GM18508 (cell line): ENCODE measurements around the gene TSPAN13.

Experiments used
- ATAC-seq: cut with Tn5 transposase; IDR thresholded peaks from one replicate; pipeline ENCODE4 v1.9.1; 2021; ENCODE audit warnings: moderate number of reproducible peaks; ENCODE audit not compliant: insufficient read depth, unreplicated experiment

The TSPAN13 gene

DNA sequence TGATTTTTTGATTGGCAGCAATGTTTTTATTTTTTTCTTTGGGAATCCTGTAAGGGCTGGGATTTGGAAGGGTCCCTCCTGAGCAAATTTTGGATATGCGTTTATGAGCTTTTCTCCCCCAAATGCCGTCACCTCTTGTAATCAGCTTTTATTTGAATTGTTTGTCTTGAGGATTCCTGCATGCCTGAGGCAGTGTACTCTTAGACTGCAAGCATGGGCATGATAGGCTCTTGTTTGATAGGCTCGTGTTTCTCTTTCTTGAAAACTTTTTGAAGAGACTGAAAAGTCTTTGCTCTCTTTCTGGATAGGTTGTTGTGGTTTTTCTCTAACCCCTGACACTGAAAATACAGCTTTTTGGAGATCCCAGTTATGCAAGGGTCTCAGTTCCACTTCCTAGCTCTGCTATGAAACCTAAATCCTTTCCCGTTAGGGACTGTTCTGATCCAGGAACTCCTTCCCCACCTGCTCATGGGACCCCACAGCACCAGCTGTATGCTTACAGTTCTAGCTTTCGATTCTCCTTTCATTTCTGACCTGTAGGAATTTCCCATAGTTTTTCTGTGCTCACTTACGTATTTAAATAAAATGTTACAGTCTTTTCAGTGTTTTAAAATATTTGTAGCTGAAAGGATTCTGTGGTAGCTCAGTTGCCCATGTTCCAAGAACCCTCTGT is 17.2 kb downstream of the TSPAN13 start:
- no peak for ATAC-seq

DNA sequence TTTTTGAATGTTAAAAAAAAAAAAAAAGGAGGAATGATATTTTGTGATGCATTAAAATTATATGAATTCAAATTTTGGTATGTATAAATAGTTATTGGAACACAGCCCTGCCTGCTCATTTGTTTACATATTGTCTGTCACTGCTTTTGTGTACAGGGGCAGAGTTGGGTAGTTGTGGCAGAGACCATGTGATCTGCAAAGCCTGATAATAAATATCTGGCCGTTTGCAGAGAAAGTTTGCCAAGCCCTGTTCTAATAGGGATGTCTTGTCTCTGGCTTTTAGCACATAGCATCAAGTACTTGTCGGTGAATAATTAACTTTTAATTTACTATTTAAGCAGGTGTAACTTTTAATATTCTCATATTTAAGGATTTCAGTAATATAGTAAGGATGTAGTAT is 19.8 kb downstream of the TSPAN13 start:
- ATAC-seq: no peak

DNA sequence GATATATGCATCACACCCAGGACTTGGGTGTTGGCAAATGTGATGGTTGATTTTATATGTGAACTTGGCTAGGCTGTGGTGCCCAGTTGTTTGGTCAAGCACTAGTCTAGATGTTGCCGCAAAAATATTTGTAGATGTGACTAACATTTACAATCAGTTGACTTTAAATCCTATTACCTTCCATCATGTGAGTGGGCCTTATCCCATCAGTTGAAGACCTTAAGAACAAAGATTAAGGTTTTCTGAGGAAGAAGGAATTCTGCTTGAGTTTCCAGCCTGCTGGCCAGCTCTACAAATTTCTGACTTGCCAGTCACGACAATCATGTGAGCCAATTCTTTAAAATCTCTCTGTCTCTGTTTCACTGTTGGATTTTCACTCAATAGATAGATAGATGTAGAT is 20.3 kb downstream of the TSPAN13 start:
- ATAC-seq: no peak

DNA sequence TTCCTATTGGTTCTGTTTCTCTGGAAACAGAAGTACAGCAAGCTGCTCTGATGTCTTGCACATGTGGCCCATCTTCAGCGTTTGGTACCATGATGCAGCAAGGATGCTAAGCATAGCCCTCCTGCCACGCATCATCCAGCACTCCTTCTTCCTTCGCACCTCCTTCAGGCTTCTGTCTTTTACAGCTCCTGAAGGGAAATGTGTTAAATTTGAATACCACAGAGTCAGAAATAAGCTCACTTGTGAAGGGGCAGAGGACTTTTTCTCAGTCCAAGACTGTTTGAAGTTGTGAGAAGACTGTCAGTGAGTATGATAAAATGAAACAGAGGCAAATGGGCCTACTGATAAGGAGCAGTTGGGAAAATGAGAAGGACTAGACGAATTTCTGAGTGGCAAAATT is 20.7 kb downstream of the TSPAN13 start:
- no peak for ATAC-seq

DNA sequence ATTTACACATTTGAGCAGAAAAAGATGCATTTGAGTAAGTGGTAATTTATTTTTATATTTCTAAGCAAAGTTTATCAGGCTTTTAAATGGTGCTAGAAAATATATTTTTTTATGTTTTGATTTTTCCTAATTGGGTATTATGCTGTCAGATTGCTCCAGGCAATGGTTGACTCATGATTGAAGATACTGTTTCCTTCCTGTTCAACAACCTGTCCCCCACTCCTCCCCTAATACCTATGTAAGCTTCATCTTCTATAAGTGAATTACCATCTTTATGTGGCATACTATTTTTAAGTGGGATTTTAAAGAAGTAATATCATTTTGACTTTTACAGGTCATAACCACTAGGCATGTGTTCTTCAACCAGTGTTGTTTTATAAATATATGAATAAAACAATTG is 21.4 kb downstream of the TSPAN13 start:
- no peak for ATAC-seq

DNA sequence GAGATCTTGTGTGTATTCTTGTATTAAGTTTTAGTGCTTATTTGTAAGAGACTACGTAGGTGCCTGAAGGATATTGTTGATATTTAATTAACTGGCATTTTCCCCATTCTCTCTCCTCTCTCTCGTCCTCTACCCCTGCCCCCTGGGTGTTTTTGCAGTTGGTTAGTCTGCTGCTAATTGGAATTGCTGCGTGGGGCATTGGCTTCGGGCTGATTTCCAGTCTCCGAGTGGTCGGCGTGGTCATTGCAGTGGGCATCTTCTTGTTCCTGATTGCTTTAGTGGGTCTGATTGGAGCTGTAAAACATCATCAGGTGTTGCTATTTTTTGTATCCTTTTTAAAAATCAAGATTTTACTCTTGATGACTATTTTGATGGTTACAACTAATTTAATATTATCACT is 22.5 kb downstream of the TSPAN13 start:
- ATAC-seq: no peak

DNA sequence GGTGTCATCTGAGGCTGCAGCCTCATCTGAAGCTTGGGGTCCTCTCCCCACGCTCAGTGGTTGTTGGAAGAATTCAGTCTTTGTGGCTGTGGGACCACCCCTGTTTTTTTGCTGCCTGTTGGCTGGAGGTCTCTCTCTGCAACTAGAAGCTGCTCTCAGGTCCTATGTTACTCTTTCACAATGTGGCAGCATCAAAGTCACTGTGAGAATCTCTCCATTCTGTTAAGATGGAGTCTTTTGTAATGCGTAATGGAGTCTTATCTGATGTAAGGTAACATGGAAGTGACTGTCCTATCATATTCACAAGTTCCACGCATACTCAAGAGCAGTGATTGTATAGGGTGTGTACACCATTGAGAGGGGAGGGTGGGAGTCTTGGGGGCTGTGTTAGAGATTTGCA is 24.9 kb downstream of the TSPAN13 start:
- ATAC-seq: no peak

DNA sequence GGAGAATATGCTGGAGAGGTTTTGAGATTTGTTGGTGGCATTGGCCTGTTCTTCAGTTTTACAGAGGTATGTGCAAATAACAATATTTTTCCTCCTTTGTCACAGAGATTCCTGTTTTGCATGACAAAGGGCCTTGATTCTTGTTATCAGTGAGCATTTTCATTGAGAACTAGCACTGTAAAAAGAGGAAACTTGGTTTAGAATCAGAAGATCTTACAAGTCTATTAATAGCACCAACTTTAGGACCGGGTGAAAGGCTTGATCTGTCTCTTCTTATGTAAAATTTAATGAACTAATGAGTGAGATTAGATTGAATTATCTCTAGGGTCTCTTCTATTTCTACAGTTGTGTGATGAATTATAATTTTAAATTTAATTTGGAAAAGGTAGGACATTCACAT is 25.5 kb downstream of the TSPAN13 start:
- no peak for ATAC-seq

DNA sequence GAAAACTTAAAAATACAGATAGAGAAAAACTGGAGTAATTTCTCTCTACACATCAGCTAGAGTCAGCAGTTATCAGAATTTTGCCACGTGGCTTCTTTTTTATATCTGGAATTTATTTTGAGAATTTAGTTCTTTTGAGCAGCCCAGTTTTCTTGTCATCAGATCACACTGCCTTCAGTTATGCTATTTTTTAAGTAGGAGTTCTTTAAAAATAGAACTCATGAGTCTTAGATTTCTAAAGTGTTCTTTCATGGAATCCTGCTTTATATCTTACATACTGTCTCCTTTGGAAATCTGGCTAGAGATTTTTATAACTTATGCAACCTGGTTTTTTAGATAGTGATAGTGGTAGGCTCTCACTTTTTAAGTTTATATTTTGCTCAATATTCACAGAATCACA is 27.0 kb downstream of the TSPAN13 start:
- ATAC-seq: no peak

DNA sequence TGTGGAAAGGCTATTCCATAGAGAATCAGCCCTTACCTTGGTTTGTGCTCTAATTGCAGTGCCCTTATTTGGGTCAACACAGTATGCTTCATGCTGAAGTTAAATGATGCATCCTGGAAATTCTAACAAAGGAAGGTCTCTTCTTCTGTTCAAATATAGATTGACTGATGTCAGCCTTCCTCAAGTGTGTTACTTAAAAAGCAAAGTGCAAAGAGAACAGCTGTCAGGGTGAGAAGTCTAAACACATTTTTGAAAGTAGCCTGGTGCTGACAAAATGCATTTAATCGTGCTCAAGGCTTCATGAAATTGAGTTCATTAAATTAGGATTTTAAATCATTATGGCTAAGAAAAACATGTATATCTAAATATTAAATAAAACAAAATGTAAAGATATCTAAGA is 31.8 kb downstream of the TSPAN13 start:
- no peak for ATAC-seq

DNA sequence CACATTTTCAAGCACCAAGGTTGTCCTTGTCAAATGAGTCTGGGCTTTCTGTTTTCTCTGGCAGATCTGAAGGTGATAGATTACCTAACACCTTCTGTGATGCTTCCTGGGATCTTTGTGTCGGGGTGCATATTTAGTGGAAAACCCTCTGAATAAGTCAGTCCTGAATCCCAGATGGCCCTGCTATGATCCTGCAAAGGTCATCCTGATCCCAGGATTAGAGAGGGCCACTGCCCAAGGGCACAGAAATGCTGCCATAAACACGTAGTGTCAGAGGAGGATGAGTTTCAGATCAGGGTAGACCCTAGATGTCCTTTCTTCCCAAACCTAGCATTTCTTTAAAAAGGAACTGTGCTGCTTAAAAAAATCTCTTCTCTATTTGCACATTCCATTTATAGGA is 32.3 kb downstream of the TSPAN13 start:
- ATAC-seq: no peak

DNA sequence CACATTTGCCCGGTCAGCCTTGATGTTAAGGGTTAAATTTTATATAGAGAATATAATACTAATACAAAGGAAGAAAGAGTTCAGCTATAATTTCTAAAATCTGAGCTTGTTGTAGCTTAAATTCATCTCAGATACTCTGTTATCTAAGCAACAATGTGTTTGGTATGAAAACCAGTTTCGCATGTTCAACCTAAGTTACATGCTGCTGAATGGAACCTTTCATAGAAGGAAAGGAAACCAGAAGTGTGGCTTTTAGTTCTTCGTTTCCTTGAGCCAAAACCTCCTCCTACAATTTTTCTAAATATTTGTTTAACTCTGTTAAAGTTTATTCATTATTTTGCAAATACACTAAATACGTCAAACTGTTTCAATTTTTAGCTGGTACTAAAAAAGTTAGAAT is 32.7 kb downstream of the TSPAN13 start:
- ATAC-seq: no peak

DNA sequence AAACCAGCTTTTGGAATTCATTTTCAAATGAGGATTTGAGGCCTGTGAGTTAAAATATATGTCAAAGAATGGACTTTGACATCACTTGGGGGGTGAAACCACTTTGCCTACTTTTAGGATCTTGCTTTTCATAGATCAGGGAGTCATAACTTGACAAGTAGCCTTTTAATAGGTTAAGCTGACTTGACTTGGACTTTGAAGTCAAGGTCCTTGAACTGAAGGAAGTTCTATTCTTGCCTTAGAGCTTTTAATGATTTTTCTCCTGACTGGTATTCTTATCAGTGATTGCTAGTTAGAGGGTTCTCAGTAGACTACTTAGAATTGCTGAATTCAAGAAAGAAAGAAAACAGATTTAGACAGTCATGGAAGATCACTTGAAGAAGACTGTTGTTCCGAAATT is 33.6 kb downstream of the TSPAN13 start:
- no peak for ATAC-seq

DNA sequence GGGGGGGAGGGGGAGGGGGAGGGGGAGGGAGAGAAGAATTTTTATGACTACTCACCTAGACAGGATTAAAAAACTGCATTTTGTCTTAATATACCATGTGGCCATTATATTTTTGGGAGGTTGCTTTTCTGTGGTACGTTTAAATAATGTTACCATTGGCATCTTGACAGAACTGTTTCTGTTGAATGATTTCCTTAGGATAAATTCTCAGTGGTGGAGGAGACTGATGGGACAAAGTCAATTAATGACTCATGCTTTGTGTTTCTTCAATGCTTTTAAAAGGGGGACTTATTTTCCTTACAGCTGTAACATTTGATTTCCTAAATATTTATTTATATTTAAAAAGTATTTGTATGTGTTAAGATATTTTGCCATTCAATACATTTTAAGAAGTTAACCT is 37.5 kb downstream of the TSPAN13 start:
- ATAC-seq: no peak

DNA sequence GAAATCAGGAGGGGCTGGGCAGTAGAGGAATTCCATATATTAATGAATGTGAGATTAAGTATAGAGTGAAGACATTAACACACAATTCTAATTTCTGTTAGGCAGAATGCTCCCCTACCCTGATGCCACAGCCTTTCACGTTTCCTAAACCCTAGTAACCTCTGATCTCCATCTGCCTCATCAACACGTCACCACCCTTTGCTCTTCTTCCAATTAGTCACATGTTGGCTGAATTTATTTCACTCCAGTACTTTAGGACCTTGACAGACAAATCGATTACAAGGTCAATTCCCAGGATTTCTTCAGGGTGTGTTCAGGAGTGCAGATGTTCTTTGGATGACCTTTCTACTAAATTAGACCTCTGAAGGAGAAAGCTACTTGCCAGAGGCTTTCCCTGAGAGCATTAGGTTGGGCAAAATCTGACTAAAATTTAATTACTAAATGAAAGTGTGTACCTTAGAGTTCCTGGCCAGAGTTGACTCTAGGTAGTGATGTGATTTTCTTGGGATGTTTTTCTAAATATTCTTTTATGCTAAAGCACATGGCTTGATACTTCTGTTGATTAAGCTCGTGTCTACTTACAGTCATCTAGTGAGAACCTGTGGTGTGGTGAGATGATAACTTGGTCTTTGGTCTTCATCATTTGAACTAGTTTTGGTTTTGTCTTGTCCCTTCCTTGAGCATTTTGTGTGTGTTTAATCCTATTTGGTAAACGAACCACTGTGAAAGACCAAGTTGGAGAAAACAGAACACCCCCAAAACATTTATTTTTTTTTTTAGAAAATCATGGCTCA is 38.5 kb downstream of the TSPAN13 start:
- no peak for ATAC-seq

DNA sequence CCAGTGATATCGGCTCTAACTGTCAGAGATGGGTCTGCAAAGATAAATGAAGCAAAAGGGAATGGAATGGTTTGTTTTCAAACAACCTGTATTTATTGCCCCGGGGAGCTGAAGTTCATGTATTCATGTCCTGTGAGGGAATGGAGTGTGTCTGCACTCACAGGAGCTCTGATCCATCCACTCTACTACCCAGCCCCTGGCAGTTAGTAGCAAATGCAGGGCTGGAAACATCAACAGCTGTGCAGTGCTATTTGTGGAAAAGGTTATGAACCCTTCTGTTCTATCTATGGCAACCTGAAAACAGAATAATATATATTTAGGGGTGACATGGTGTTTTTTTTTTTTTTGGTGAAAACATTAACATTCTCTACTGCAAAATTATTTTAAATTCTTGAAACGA is 41.4 kb downstream of the TSPAN13 start:
- ATAC-seq: no peak

DNA sequence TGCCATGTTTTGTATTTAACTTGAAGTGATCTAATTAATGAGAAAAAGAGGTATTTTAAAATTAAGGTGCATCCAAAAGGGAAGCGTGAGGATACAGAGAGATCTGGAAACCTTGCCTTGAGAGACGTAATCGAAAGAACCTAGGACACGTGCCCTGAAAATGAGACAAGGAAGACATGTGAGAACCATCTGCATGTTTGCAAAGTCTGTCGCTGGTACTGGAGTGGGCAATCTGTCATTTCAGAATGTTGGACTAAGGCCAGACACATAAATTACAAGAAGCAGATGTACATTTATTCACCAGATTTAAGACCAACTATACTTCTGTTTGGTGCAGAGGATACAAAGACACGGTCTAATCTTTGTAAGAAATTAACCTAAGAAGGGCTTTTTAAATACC is 42.1 kb downstream of the TSPAN13 start:
- no peak for ATAC-seq

DNA sequence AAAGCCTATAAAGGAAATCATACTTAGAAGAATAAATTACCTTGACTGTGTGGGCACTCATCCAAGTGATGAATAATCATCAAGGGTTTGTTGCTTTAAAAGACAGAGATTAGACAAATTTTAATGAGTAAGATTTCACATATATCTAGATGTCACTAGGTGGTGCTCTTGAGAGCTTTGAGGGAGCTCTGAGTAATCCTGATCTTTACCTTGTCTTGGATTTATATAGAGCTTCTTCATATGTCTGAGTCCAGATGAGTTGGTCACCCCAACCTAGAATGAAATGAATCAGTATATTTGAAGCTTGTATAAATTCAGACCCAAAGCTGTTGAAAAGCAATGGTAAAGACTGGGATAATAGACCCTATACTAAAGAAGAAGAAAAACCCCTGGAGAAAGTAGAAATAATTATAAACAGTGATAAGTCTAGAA is 47.6 kb downstream of the TSPAN13 start:
- ATAC-seq: peak; percentile 71

DNA sequence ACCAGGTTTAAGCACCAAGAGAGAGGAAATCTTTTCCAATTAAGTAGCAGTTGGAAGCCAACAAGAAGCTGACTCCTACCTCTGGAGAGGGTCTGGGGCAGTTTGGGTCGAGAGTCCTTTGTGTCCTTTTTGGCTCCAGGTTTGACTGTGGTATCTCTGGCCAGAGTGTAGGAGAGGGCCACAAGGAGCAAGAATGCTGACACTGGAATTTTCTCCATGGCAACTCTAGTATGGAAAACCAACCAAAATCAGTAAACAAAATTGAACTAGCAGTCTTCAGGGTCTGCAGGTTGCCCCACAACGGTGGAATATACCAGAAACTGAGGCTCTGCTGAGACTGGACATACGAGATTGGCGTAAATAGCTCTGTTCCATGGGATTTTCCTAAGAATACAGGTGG is 48.0 kb downstream of the TSPAN13 start:
- no peak for ATAC-seq

DNA sequence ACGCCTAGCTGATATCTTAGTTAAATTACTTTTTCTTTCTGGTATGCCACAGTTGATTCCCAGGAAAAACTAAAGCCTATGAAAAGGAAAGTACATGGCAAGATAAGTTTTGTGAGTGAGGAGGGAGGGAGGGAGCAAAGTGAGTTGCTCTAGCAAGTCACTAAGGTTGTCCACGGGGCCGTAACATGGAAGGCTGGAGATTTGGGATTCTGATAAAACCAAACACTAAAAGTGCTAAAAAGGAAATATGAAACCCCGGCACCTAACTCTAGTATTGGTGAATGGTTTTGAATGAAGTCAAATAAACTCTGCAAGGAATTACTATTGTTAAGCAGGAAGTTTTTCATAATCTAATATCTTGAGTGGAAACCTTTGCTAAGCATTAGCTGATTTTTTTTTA is 49.6 kb downstream of the TSPAN13 start:
- ATAC-seq: no peak

DNA sequence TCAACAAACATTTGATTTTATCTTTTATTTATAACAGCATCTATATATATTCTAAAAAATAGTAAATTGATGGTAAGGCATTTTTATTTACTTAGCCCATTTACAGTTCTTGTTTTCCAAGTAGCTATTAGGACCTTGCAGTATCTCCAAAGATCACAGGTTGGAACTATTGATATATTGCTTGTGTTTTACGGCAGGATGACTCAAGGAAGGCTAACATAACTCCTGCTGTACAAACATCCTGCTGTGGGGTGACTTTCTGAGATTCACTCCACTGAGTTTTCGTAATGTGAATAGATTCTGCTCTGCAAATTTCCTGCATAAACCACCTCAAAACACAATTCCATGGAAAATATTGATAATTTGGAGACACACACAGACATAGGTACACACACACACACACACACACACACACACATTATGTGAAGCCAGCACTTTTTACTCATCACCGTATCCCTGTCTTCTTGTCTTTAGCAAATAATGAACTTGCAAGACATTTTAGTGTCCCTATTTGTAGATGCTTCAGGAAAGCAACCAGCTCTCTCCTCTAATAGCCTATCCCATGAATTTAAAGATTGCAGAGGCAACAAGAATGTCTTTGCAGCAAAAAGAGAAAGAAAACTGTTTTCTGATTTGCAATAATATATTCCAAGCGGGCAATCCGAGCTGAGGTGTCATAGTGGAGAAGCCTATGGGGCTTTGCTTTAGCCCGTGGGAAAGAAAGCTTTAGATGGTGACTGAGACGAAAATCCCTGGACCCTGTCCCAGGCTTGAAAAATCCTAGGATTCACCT is 50.5 kb downstream of the TSPAN13 start:
- no peak for ATAC-seq
